K562 (cell line): ENCODE results near the gene RGS17. TPM values are rescaled to one million over a fixed set of nuclear protein-coding genes. Genes with fewer than 3 reads are reported as not detected.
A peak's percentile ranks its signal among the peaks of the same experiment; 100 is the strongest.

Experiments
- ATAC-seq: fragments of 200-7000 bp; cut with Tn5 transposase; 3 replicates; pipeline ENCODE4 v1.9.1; 2020; ENCODE audit warnings: moderate library complexity
- BruUV-seq: library from RNA; stranded (reverse); fragments of 400-500 nt; replicated peaks from 2 replicates; lab custom pipeline; 2021; lab: Mats Ljungman, UMichigan
- CTCF ChIA-PET: fragments of 300-600 bp; formaldehyde crosslinking; extraction: SDS; loops from one replicate; lab custom pipeline; 2021; ENCODE audit warnings: low intra/inter-chr PET ratio; lab: Yijun Ruan, JAX
- POLR2A ChIA-PET: fragments of 300-600, 350-650 bp; sonication (Branson Sonifier 250); formaldehyde crosslinking; extraction: SDS; loops from one replicate; lab custom pipeline; 2021; ENCODE audit warnings: antibody characterized with exemption, inconsistent platforms; lab: Yijun Ruan, JAX
- DNase-seq, 4 experiments: peaks; one replicate each; pipeline versions ENCODE4 v3.0.0 to v3.0.0-alpha.2; 2011 to 2018; ENCODE audit warnings: low spot score in 3 of 4, mixed read lengths in 3 of 4; ENCODE audit errors: extremely low read depth in 1 of 4
- FAIRE-seq: peaks from 2 replicates; lab custom pipeline; 2011; peaks lifted over from hg19 to GRCh38; lab: Jason Lieb, UNC
- H2AFZ ChIP-seq: 2 replicates; pipeline ENCODE4 v1.6.0; 2011; ENCODE audit warnings: low read depth, low read length, control low read depth, inconsistent platforms
- H3K27ac ChIP-seq: fragments of 200-600 bp; 3 replicates; pipeline ENCODE4 v1.8.0; 2011; ENCODE audit warnings: low read depth, mild to moderate bottlenecking, control low read depth, inconsistent platforms, low read length, moderate library complexity, mixed read lengths; ENCODE audit errors: extremely low read depth
- H3K27me3 ChIP-seq, 2 experiments: fragments of 300-600 bp in 1 of 2; 2 replicates in 1 of 2; 3 replicates in 1 of 2; pipeline versions ENCODE4 v1.6.0 to v1.8.0; 2011; ENCODE audit warnings: inconsistent platforms in 2 of 2, low read length in 2 of 2, mild to moderate bottlenecking in 1 of 2, mixed read lengths in 1 of 2, moderate library complexity in 1 of 2; ENCODE audit not compliant: control insufficient read depth in 2 of 2, insufficient read depth in 2 of 2
- H3K36me3 ChIP-seq: fragments of 300-600 bp; 3 replicates; pipeline ENCODE4 v1.8.0; 2011; ENCODE audit warnings: mild to moderate bottlenecking, low read length, inconsistent platforms; ENCODE audit not compliant: control insufficient read depth, insufficient read depth
- H3K4me1 ChIP-seq, 2 experiments: fragments of 200-600 bp in 1 of 2; replicated peaks in 1 of 2; 2 replicates in 1 of 2; 3 replicates in 1 of 2; pipeline versions ENCODE4 v1.5.1 to v1.8.0; 2011; ENCODE audit warnings: inconsistent platforms in 2 of 2, low read length in 2 of 2, mild to moderate bottlenecking in 1 of 2, mixed read lengths in 1 of 2, moderate library complexity in 1 of 2; ENCODE audit not compliant: control insufficient read depth in 2 of 2, insufficient read depth in 2 of 2
- H3K4me2 ChIP-seq: 2 replicates; pipeline ENCODE4 v1.6.1; 2011; ENCODE audit warnings: low read length, control low read depth, inconsistent platforms, mixed read lengths; ENCODE audit not compliant: insufficient read depth
- H3K4me3 ChIP-seq: fragments of 200-600 bp; sonication (generic), shearing (Covaris generic); 2 replicates; pipeline ENCODE4 v1.5.1; 2016; ENCODE audit warnings: control low read depth, inconsistent platforms
- H3K79me2 ChIP-seq: fragments of 200-600 bp; 3 replicates; pipeline ENCODE4 v1.8.0; 2011; ENCODE audit warnings: low read length, inconsistent platforms; ENCODE audit not compliant: control insufficient read depth, insufficient read depth
- H3K9ac ChIP-seq, 2 experiments: 2 replicates each; pipeline versions ENCODE4 v1.6.0 to v1.6.1; 2011; ENCODE audit warnings: low read depth in 2 of 2, low read length in 2 of 2, control low read depth in 1 of 2, inconsistent platforms in 1 of 2, mild to moderate bottlenecking in 1 of 2, mixed read lengths in 1 of 2; ENCODE audit not compliant: insufficient read depth in 1 of 2
- H3K9me1 ChIP-seq: one replicate; pipeline ENCODE4 v1.6.0; 2011; ENCODE audit warnings: inconsistent platforms, mild to moderate bottlenecking, low read length, moderate library complexity; ENCODE audit not compliant: control insufficient read depth, insufficient read depth
- H3K9me3 ChIP-seq: replicated peaks from 2 replicates; pipeline ENCODE4 v1.5.1; 2011; ENCODE audit warnings: low read depth, low read length, inconsistent platforms; ENCODE audit not compliant: control insufficient read depth, insufficient read depth
- H4K20me1 ChIP-seq: replicated peaks from 2 replicates; pipeline ENCODE4 v1.6.1; 2011; ENCODE audit warnings: low read length, inconsistent platforms, mixed read lengths; ENCODE audit not compliant: control insufficient read depth, insufficient read depth
- ARID1B ChIP-seq: fragments of 450-650 bp; IDR thresholded peaks from 2 replicates; pipeline ENCODE4 v1.6.1; 2016; ENCODE audit warnings: antibody characterized with exemption, mild to moderate bottlenecking, inconsistent platforms
- BRD9 ChIP-seq: fragments of 450-650 bp; IDR thresholded peaks from 2 replicates; pipeline ENCODE4 v1.6.1; 2018; ENCODE audit warnings: low read depth; ENCODE audit not compliant: partially characterized antibody
- BRF1 ChIP-seq: IDR thresholded peaks from 3 replicates; pipeline ENCODE4 v1.6.1; 2011; ENCODE audit warnings: borderline replicate concordance, mild to moderate bottlenecking; ENCODE audit not compliant: insufficient read length; ENCODE audit errors: extremely low read depth
- CHCHD3 ChIP-seq: fragments of 250-450 bp; sonication (Bioruptor Pico); IDR thresholded peaks from 2 replicates; pipeline ENCODE4 v2.1.2; 2022; ENCODE audit warnings: mild to moderate bottlenecking
- ELK1 ChIP-seq: sonication (generic); formaldehyde crosslinking; IDR thresholded peaks from 2 replicates; pipeline ENCODE4 v1.8.1; 2022; ENCODE audit warnings: missing genetic modification reagents
- FOXA3 ChIP-seq, 2 experiments: fragments of 450-650 bp in 1 of 2; sonication (generic) in 1 of 2; formaldehyde crosslinking; IDR thresholded peaks in 1 of 2; conservative IDR thresholded peaks in 1 of 2; 2 replicates each; pipeline versions ENCODE4 v1.4.0 to v1.8.0; 2020 to 2022; ENCODE audit warnings: mild to moderate bottlenecking in 2 of 2, missing genetic modification reagents in 1 of 2
- FOXJ3 ChIP-seq: sonication (generic); formaldehyde crosslinking; IDR thresholded peaks from 2 replicates; pipeline ENCODE4 v1.4.0; 2020; ENCODE audit warnings: mild to moderate bottlenecking, missing genetic modification reagents
- FUS ChIP-seq: fragments of 200-400 bp; formaldehyde crosslinking; optimal IDR thresholded peaks from 2 replicates; pipeline ENCODE3; 2017; ENCODE audit warnings: low read depth, low read length
- GABPB1 ChIP-seq: sonication (generic); formaldehyde crosslinking; IDR thresholded peaks from 2 replicates; pipeline ENCODE4 v1.8.0; 2022; ENCODE audit warnings: mild to moderate bottlenecking, missing genetic modification reagents
- GATA2 ChIP-seq: sonication (generic); formaldehyde crosslinking; IDR thresholded peaks from 2 replicates; pipeline ENCODE4 v1.4.0; 2020; ENCODE audit warnings: mild to moderate bottlenecking, missing genetic modification reagents
- GATAD2A ChIP-seq: fragments of 450-650 bp; IDR thresholded peaks from 2 replicates; pipeline ENCODE4 v1.6.1; 2017
- HDAC1 ChIP-seq, 2 experiments: fragments of 450-650 bp; IDR thresholded peaks; 2 replicates each; pipeline ENCODE4 v1.6.1; 2016 to 2017; ENCODE audit warnings: inconsistent platforms in 1 of 2, mild to moderate bottlenecking in 1 of 2, moderate library complexity in 1 of 2
- MTA1 ChIP-seq: fragments of 450-650 bp; IDR thresholded peaks from 2 replicates; pipeline ENCODE4 v1.6.1; 2017; ENCODE audit warnings: borderline replicate concordance
- MXI1 ChIP-seq: IDR thresholded peaks from 2 replicates; pipeline ENCODE4 v1.6.1; 2011; ENCODE audit warnings: low read depth, mild to moderate bottlenecking, improper control_type of control experiment, low read length
- POLR2H ChIP-seq: IDR thresholded peaks from 2 replicates; pipeline ENCODE4 v1.6.1; 2016; ENCODE audit warnings: missing genetic modification characterization, low read depth, mild to moderate bottlenecking, control low read depth, missing compliant biosample characterization, moderate library complexity
- SMARCC2 ChIP-seq: fragments of 450-650 bp; IDR thresholded peaks from 2 replicates; pipeline ENCODE4 v1.6.1; 2017; ENCODE audit warnings: antibody characterized with exemption, moderate library complexity, mild to moderate bottlenecking, low read depth
- SNAPC5 ChIP-seq: fragments of 250-450 bp; sonication (Bioruptor Pico); IDR thresholded peaks from 2 replicates; pipeline ENCODE4 v1.8.0; 2021; ENCODE audit warnings: moderate library complexity, mild to moderate bottlenecking, inconsistent platforms
- TRIM28 ChIP-seq: fragments of 450-650 bp; IDR thresholded peaks from 2 replicates; pipeline ENCODE4 v1.6.1; 2017
- ZNF124 ChIP-seq: sonication (generic); formaldehyde crosslinking; IDR thresholded peaks from 2 replicates; pipeline ENCODE4 v1.8.1; 2022; ENCODE audit warnings: missing genetic modification reagents
- ZNF239 ChIP-seq: fragments of 250-450 bp; sonication (Bioruptor Pico); IDR thresholded peaks from 2 replicates; pipeline ENCODE4 v1.4.0; 2020; ENCODE audit warnings: mild to moderate bottlenecking
- ZNF583 ChIP-seq: fragments of 250-450 bp; sonication (Bioruptor Pico); IDR thresholded peaks from 2 replicates; pipeline ENCODE4 v1.4.0; 2020
- WGBS: fragments of 100-300 bp; shearing (Covaris generic); methylation state at CpG from one replicate; pipeline ENCODE4 v1.1.6; 2016; ENCODE audit warnings: low coverage, mixed read lengths; ENCODE audit not compliant: insufficient coverage; ENCODE audit errors: missing lambda C conversion rate; 5-methylcytosine and 5-hydroxymethylcytosine counted together
- in situ Hi-C: fragments of 300-500 bp; cut with MboI; formaldehyde crosslinking; loops from 4 replicates; pipeline ENCODE4 v1.15.0; 2018; ENCODE audit warnings: inconsistent platforms, mixed read lengths
- intact Hi-C: fragments of 100-400 bp; cut with micrococcal nuclease; formaldehyde crosslinking; loops from 2 replicates; pipeline ENCODE4 v1.14.2; 2022
- polyA plus RNA-seq, 8 experiments: library from polyadenylated mRNA; depleted of rRNA in 4 of 8; stranded (reverse) in 5 of 8; unstranded in 3 of 8; fragments of >200 nt; fragmentation: Nextera tagmentation in 2 of 8; fragmentation: Illumina TruSeq in 1 of 8; extraction: Ambion mirVana in 2 of 8; extraction: Trizol in 1 of 8; gene quantifications; 2 replicates each; pipeline versions ENCODE4 v1.2.1 to v1.2.3, GENCODE V29; 2011 to 2014; ENCODE audit warnings: inconsistent platforms in 1 of 8, missing spikeins in 1 of 8
- total RNA-seq, 7 experiments: library from RNA; depleted of rRNA in 6 of 7; stranded (reverse); fragments of >200 nt in 6 of 7; fragmentation: Illumina TruSeq in 2 of 7; extraction: Trizol in 2 of 7; gene quantifications; 2 replicates each; pipeline versions ENCODE4 v1.2.1 to v1.2.3, GENCODE V29; 2011 to 2021; ENCODE audit warnings: low replicate concordance in 1 of 7
- TF ChIP-seq, protein P1 (sequence below): fragments of 450-650 bp; IDR thresholded peaks from 2 replicates; pipeline ENCODE4 v1.7.0; 2016; ENCODE audit warnings: borderline replicate concordance

RGS17 gene
- total and polyA plus RNA-seq, 9 of the 15 experiments (the other 6 are each of a cell fraction or from before 2014, with no cell fraction given) = 0.01 to 0.14 (median 0.08) TPM; not detected in 6

- peaks cover 5 to 18% of the 10 kb centered on the region in 2 experiments for H3K4me1 ChIP-seq
- peaks cover 43% of the 10 kb centered on the region for H3K36me3 ChIP-seq
- POLR2A ChIA-PET = interaction anchor here (1.3 to 3.9 kb wide), 3 partner anchors 11 to 1530 kb away, joined by 3 to 37 read pairs (median 11); no protein-coding TSS in a partner anchor
- BruUV-seq = no TSS peak
- no peaks in the 10 kb centered on the region for H3K9me3 ChIP-seq
- peak overlapping the region; percentile 88 to 97; a peak in 3 of 4 replicates for H3K9ac ChIP-seq
- CTCF ChIA-PET = no interaction called here
- H2AFZ ChIP-seq = peak overlapping the region; percentile 35; the same call in 1 of the 2 replicates
- ATAC-seq (no peak), FAIRE-seq (no peak), DNase-seq (no peak)
- 3% methylated on average over 7 of the region's 7 CpGs for WGBS
- in situ Hi-C loops (loop anchor here (25.0 kb wide), 2 partner anchors 1528 to 1572 kb away; partner anchors contain the start of gene CNKSR3), intact Hi-C loops (loop anchor here (5.0 to 10.0 kb wide), 3 partner anchors 1532 to 1750 kb away; partner anchors contain the start of genes RMND1, SCAF8 and ZBTB2)
- peak overlapping the region; percentile 94 for H3K27ac ChIP-seq
- no peaks in the 10 kb centered on the region for H3K9me1 ChIP-seq
- H3K4me2 ChIP-seq = peak overlapping the region; percentile 97
- H3K79me2 ChIP-seq = peaks cover 74% of the 10 kb centered on the region
- no peaks in the 10 kb centered on the region for H3K27me3 ChIP-seq
- H4K20me1 ChIP-seq = peaks cover 11% of the 10 kb centered on the region
- peak overlapping the region; percentile 99 for H3K4me3 ChIP-seq
- TF ChIP-seq SNAPC5 (CRISPR knock-in tag) = no peak
- TF ChIP-seq FOXJ3 (CRISPR knock-in tag) = no peak
- TF ChIP-seq GATA2 (CRISPR knock-in tag) = no peak
- no peak for TF ChIP-seq ELK1
- TF ChIP-seq GABPB1 (CRISPR knock-in tag) = no peak
- 0 out of 2 replicates have a peak, but pooled peaks have one; percentile 6 for TF ChIP-seq ARID1B
- TF ChIP-seq SMARCC2 = 0 out of 2 replicates have a peak, but pooled peaks have one; percentile 29
- TF ChIP-seq ZNF239 (CRISPR knock-in tag) = no peak
- TF ChIP-seq MXI1 = no peak
- TF ChIP-seq, protein P1, sequence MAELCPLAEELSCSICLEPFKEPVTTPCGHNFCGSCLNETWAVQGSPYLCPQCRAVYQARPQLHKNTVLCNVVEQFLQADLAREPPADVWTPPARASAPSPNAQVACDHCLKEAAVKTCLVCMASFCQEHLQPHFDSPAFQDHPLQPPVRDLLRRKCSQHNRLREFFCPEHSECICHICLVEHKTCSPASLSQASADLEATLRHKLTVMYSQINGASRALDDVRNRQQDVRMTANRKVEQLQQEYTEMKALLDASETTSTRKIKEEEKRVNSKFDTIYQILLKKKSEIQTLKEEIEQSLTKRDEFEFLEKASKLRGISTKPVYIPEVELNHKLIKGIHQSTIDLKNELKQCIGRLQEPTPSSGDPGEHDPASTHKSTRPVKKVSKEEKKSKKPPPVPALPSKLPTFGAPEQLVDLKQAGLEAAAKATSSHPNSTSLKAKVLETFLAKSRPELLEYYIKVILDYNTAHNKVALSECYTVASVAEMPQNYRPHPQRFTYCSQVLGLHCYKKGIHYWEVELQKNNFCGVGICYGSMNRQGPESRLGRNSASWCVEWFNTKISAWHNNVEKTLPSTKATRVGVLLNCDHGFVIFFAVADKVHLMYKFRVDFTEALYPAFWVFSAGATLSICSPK = peak; percentile 42; the same call in 1 of the 2 replicates
- no peak for TF ChIP-seq FUS
- TF ChIP-seq FOXA3 (CRISPR knock-in tag; conservative IDR thresholded peaks at IDR 0.05 in 1 of 2, IDR thresholded peaks at IDR 0.05 in 1 of 2) = no peak
- TF ChIP-seq BRF1 = no peak
- TF ChIP-seq MTA1 = peak; percentile 13; the same call in 1 of the 2 replicates
- no peak for TF ChIP-seq HDAC1 (IDR thresholded peaks at IDR 0.05)
- 0 out of 2 replicates have a peak, but pooled peaks have one; percentile 17 for TF ChIP-seq TRIM28
- TF ChIP-seq CHCHD3 = no peak
- no peak for TF ChIP-seq POLR2H (tag)
- TF ChIP-seq BRD9 = peak; percentile 14
- TF ChIP-seq GATAD2A = no peak
- no peak for TF ChIP-seq ZNF583 (CRISPR knock-in tag)
- TF ChIP-seq ZNF124 (CRISPR knock-in tag) = no peak
Observed at GRCh38 chr6:152984513-152984872, 146.6 kb downstream of the RGS17 start.
